GM21526 (cell line): ENCODE measurements around the gene CHL1.

Experiments used
- ATAC-seq: cut with Tn5 transposase; IDR thresholded peaks from one replicate; pipeline ENCODE4 v1.9.1; 2021; ENCODE audit warnings: moderate library complexity; ENCODE audit not compliant: unreplicated experiment, low FRiP score

Gene CHL1

DNA sequence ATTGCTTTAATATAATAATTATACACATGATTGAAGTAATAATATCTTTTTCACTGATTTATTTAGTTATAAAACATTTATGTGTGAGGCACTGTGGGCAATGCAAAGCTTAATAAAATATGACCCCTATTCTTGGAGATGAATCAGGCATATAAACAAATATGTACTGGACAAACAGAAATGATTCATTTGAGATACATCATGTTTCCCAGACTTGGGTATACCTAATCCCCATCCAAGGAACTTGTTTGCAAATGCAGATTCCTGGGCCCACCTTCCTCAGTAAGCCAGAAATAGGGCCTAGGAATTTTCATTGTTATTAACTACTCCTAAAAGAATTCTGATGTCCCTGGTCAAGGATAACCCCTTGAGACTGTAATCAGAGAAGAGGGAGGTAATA, 184.2 kb downstream of the CHL1 start:
- ATAC-seq, result no peak

DNA sequence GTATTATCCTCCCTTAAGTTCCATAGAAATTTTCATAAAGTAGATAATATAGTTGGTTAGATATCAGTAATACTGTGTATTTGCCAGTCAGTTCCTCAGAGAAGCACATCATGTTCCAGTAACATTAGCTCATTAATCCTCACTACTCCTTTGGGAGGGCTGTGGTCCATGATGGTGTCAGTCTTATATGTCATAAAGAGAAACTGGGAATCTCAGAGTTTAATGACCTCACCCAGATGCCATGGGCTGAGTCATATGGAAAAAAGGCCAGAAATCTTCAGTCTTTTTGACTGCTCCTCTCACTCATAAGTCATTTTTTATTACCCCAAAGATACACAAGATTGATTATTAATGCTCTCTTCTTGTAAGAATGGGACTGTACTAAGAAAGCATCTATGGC, 188.6 kb downstream of the CHL1 start:
- ATAC-seq, result no peak

DNA sequence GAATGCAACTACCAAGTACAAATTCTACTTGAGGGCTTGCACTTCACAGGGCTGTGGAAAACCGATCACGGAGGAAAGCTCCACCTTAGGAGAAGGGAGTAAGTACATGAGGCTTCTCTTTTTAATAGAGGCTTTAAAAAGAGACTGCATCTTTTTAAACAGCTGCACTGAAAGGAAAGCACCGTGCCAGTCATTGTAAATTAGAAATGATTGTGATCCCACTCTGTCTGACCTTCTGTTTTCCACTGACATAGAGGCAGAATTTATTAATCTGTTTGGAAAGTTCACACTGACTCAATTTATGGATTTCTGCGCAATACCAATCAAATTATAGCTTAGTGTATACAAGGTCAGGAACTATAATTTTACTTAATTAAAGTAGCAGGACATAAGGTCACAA, 198.2 kb downstream of the CHL1 start:
- no peak for ATAC-seq

DNA sequence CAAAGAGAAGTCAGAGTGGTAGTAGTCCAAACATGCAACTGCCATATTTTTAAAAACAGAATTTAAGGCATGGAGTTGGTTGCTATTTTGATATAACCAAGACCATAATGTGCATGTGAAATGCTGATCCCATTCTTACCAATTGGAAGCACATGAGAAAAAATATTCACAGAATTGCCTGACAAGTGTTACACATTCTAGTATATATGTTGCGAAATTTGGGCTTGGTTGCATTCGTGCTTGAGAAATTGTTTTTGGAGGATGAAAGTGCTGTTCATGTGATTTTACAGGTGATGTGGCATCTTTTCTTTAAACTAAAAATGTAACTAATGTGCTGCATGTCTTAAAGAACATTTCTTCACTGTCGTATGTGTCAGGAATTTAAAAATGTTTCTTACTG, 199.7 kb downstream of the CHL1 start:
- ATAC-seq, result no peak

DNA sequence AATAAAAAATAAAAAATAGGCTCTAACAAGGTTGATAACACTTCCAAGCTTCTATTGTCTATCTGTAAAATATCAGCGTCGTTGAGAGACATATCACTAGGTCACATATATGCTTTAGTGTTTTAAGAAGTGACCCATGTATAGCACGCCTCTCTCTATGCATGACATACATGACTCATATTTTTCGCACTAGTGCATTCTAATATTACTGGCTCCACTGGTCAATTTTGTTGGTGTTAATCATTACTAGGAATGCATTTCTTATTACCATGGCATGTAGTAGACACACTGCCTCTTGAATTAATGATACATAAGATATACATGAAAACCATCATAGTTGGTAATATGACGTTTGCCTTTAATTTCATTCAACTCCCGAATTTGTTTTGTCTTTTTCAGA, 203.1 kb downstream of the CHL1 start:
- no peak for ATAC-seq

DNA sequence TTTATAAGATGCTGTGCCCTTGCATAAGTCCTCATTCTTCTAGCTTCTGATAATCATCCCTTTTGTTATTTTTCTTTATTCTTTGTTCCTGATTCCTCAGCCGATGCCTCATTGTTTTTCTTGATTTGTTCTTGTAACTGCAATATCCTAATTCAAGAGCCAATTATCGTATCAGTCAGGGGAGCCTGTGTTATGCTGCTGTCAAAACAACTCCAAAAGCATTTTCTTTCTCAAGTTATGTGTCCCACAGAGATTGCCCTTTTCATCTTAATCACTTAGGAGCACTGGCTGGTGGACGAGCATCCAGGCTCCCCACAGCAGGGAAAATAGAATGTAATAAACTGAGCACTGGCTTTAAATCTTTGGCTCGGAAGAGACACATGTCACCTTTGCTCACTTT, 207.3 kb downstream of the CHL1 start:
- ATAC-seq, result no peak

DNA sequence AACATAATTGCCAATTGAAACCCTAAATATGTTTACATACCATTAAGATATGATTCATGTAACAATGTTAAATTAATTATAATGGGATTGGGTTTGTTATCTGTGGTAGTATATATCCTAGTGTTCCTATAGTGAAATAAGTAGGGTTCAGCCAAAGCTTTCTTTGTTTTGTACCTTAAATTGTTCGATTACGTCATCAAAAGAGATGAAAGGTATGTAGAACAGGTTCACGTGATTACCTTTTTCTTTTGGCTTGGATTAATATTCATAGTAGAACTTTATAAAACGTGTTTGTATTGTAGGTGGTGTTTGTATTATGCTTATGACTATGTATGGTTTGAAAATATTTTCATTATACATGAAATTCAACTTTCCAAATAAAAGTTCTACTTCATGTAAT, 212.4 kb downstream of the CHL1 start:
- ATAC-seq, result no peak

DNA sequence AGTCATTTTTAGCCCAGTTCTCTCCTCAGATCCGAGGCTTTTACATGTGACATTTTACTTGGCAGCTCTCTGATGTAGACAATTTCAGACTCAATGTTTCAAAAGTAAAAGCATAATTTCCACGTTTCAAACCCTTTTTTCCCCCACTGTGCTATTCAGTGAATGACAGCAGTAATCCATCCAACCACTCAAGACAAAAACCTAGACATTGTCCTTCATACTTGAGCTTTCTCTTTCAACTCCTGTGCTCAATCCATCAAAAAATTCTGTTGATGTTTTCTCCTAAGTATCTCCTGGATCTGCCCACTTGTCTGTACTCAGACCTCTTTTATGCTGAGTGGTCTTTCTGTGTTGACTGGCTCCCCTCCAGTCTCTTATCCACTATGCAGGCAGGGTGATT, 214.7 kb downstream of the CHL1 start:
- no peak for ATAC-seq

DNA sequence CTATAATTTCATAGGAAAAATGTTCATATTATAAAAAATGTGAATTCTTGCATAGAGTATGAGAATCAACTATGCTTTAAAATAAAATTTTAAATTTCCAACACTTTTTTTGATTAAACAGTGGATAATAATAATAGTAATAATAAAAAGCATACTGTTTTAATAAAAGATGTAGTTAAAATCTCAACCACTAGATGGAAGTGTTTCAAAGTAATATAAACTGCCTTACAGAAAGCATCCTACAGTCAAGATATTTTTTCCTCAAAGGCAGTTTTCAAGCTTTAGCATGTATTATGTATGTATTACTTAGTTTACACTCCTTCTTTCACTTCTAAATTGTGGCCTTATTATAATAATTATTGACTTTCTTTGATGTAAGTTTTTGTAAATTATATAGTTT, 217.5 kb downstream of the CHL1 start:
- ATAC-seq, result no peak

DNA sequence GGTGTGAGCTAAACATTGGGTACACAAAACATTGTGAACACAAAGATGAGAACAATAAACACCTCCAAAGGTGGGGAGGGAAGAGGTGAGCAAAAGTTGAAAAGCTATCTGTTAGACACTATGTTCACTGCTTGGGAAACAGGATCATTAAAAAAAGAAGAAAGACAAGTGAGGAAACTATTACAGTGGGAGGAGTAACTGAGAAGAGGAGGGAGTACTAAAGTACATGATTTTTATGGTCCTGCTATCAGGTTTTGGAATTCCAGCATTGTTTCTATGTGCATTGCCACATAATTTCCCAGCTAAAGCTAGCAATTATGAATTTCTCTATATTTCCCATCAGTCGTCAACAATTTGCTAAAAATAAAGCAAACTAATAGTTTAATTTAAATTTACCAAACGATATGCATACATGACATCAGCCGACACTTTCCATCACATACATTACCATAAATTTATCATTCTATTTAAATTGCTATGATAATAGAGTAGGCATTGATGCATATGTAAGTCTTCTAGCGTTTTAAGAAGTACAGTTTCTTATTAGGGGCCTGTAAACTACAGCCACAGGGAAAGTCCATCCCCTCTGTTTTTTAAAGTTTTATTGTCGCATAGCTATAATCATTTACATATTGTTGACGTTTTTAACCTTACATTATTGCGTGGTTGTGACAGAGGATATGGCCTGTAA, 221.8 kb downstream of the CHL1 start:
- ATAC-seq, result no peak

DNA sequence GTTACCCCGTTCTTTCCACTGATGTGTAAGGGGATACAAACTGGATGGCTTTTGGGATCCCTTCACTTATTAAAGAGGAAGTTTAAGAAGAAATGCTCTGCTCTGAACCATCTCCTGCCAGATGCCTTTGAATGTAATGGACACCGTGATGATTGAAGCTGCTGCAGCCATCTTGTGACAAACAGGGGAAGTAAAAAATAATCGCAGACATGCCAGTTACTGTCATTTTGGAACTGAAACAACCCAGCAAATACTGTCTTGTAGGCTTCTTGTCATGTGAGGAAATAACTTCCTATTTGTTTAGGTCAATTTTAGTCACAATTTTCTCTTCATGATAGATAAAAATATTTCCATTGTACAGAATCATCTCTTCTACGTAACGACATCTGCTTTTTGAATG, 224.0 kb downstream of the CHL1 start:
- ATAC-seq, result no peak

DNA sequence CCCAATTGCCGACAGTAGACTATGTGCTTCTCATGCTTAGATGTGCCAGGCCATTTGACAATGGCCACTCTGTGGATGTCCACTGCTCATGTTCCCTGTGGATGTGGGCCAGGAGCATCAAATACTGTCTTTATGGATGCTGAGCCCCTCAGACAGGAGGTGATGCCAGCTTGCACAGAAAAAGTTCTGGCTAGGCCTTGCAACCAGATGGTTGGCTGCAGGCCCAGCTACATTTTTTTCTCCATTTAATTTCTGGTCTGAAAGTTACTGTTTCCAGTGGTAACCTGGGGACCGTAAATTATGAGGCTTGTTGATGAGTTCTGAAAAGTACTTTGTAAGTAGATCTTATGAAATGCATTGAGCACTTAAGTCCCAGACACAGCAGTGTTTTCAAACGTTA, 228.5 kb downstream of the CHL1 start:
- ATAC-seq, result no peak

DNA sequence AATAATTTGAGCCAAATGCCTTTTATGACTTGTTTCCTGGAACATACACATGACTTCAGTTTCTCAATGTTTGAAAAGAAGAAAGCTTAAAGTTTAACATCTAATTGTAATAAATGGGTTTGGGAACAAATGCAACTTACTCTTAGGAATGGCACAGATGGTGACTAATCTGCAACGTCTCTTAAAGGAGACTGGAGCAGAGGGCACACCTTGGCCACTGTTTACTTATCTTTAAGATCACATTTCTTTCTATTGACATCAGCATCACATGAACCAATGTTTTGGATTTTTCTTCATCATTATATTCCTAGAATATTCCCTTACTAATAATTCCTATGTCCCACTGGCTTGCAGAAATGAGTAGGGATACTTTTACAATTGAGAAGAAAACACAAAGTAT, 229.5 kb downstream of the CHL1 start:
- no peak for ATAC-seq

DNA sequence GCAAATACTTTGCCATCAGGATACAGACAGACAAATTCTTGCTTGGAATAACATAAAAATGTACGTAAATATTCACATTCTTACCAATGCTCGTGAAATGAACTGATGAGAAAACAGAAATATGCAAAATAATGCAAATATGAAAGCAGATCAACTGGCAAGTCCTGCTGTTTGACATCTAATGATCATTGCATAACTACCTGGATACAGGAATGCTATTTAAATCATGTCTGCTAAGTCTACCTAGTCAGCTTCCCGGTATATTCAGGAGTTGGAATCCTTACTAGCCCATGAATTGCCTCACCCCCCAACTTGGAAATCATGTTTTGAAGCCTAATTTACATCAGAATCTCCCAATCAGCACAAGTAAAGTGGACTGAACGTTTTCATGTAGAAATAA, 230.6 kb downstream of the CHL1 start:
- no peak for ATAC-seq

DNA sequence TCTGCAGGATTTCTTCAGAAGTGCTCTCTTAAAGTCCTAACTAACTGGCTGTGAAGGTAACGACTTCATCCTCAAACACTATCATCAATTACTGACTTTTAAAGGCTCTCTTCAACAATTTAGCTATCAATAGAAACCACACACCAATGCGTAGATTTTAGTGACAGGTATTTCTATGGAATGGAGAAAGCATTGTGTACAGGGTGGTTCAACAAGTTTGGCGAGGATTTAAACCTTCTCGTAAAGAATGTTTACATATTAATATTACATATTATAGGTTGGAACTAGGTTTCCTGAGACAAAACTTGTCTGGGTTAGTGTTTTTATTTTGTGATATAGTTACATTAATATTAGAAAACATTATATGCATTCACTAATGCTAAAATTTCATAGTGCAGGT, 233.6 kb downstream of the CHL1 start:
- no peak for ATAC-seq

DNA sequence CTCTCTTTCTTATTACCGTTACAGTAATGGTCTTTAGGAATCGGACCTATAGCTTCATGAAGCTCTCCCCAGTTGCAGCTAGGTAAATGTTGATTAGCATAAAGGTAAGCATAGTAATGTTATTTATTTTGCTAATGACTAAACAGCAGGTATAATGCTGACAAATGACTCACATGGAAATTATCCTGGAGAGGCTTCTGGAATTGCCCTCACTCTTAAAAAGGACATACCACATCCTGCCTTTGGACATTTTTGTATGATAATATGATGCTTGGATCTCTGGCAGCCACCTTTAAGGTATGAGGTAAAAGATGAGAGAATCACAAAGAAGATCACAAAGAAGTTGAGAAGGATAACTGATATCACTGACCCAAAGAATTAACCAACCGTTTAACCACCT, 238.6 kb downstream of the CHL1 start:
- ATAC-seq, result no peak

DNA sequence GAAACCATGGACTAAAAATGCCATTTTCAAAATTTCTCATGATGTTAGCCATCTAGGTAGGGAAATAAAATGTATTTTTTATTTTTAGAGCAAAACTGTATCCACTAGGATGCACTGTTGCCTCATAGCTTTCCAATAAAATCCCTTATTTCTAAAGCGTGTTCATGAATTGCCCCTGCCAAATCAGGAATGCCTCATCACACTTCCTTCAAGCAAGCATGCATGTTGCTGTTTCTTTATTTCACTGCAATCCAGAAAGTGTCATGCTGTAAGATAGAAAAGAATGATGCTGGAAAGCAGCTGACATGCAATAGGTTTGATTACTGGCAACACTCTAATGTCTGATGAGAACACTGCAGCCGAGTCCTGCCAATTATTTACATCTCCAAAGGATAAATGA, 239.5 kb downstream of the CHL1 start:
- no peak for ATAC-seq

DNA sequence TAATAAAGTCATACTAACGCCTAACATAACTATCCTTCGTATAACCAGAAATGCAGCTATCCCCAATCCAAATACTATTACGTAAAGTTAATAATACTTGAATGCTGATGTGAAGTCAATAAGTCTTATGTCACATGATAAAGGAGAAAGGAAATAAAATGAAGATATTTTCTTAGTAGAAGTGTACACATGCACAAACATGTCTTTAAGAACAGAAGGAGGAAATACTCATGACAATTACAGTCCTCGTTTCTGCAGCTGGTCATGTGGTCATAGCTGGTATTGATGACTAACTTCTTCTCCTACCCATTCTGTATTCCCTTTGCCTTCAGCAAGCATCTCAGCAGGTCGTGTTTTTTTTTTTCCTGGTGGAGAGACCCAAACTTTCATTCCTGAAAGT, 244.3 kb downstream of the CHL1 start:
- ATAC-seq, result no peak

DNA sequence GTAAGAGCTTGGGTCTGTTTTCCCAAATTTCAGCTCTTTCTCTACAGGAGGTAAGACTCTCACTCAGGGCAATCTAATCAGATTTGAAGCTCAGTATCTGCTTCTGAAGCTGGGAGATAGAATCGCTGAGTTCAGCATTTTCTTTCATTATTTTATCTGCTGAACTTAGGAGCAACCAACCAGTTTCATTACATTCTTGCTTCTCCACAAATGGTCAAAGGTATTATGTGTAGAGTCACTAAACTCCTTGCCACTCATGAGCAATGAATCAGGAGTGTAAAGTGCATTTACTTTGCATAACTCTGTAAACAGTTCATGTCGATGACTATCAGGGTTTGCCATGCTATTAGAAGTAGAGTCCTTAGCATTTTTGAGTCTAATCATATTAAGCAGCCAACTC, 249.4 kb downstream of the CHL1 start:
- no peak for ATAC-seq

DNA sequence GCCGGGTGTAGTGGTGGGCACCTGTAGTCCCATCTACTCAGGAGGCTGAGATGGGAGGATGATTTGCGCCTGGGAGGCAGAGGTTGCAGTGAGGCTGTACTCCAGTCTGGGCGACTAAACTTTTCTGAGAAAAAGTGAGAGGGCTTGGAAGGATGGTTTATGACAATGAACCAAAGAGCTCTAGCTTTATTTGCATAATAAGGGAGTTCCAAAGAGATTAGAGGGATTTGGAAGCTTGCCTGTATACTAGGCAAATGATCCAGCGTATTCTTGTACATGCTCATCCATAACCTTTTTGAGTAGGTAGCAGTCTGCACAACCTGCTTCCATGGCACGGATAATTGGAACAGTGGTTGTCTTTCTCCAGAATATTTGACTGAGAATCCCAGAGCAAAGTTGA, 251.1 kb downstream of the CHL1 start:
- no peak for ATAC-seq

DNA sequence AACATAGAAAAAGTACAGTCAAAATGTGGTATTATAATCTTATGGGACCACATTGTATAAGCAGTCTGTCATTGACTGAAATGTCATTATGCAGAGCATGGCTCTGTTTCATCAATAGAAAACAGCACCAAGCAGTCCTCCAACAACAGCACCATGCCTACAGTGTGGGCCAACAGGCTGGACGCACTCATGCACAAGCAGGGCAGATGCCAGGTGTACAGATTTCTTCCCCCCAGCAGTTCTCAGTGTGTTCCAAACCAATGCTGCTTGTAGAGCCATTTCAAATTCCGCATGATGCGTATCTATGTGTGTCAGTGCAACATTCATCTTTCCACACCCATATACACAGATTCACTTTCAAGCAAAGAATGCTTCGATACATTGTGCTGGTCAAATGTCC, 253.1 kb downstream of the CHL1 start:
- no peak for ATAC-seq

DNA sequence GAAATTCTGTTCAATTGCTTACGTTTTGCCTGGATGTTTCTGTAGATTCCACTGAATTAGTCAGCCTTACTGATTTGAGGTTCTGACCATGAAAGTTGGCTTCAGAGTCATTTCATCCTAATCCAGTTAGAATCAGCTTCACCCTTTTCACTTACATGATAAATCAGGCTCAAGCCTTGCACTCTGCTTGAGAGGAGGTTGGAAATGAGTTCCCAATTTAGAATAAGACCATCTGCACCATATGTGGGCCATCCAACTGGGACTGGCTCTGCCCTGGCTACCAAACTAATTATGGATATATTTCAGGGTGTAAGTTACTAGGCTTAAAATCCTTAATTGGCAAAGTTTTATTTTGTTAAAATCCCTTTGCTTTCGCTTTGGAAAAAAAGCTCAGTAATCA, 255.7 kb downstream of the CHL1 start:
- ATAC-seq, result no peak

DNA sequence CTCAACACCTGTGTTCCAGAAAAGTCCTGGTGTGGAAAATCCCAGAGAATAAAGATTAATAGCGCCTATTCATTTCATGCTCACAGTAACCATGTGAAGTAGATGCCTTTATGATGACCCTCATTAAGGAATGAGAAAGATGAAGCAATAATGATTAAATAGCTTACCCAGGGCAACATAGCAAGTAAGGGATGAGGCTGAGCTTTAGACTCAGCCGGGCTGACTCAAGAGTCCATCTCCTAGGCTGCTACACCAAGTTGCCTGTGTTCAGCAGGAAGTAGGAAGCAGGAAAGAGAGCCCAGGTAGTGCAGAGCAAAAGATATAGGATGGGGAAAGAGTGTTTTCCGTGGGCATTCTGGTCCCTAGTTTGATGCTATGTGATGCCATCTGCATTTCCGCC, 256.5 kb downstream of the CHL1 start:
- no peak for ATAC-seq
